ENCODE data around the gene SAMHD1.

GRCh38 chr20:36925234-36925633 lies 26.3 kb downstream of the SAMHD1 start:
- TF ChIP-seq CTCF (IDR thresholded peaks at IDR 0.05) (no peak), POLR2A (IDR thresholded peaks at IDR 0.05) (no peak), POLR2AphosphoS5 (IDR thresholded peaks at IDR 0.05) (no peak)
